PFSK-1 (cell line): ENCODE results near the gene LYSET.

Experiments used
- FOXP2 ChIP-seq: optimal IDR thresholded peaks from 2 replicates; pipeline ENCODE3; 2011; ENCODE audit warnings: borderline replicate concordance, control low read depth, inconsistent platforms; ENCODE audit not compliant: insufficient read depth; ENCODE audit errors: extremely low read length, extremely low read depth
- POLR2AphosphoS5 ChIP-seq: IDR thresholded peaks from 2 replicates; pipeline ENCODE4 v1.6.1; 2012; ENCODE audit warnings: low read depth, mild to moderate bottlenecking, control low read depth, low read length, moderate library complexity
- REST ChIP-seq, 2 experiments: IDR thresholded peaks; 2 replicates each; pipeline versions ENCODE4 v1.6.1 to v1.8.0; 2011 to 2012; ENCODE audit warnings: low read depth in 2 of 2, low read length in 2 of 2, control low read depth in 1 of 2, inconsistent platforms in 1 of 2, mild to moderate bottlenecking in 1 of 2, moderate library complexity in 1 of 2; ENCODE audit not compliant: insufficient read depth in 1 of 2
- SIN3A ChIP-seq: IDR thresholded peaks from 2 replicates; pipeline ENCODE4 v1.6.1; 2012; ENCODE audit warnings: mild to moderate bottlenecking, low read length, moderate library complexity, borderline replicate concordance; ENCODE audit not compliant: insufficient read depth
- TAF1 ChIP-seq: IDR thresholded peaks from 2 replicates; pipeline ENCODE4 v1.6.1; 2012; ENCODE audit warnings: low read length, control low read depth, borderline replicate concordance; ENCODE audit not compliant: insufficient read depth

LYSET gene

DNA sequence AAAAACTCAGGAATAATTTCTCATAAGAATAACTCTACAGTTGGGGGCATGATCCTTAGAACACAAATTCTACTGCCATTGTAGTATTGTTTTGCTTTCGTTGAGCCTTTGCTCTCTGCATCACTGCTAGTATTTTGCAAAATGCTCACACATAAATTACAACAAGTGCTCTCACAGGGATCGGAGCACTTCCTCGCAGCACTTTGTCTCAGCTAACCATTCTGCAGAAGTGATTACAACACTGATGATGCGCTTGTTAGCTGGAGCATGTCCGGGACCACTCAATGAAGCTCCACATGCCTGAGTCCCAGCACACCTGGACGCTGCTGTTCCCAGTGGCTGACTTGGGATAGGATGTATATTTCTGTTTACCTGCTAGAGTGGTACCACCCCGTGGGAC lies 32.0 kb upstream of the LYSET start:
- TF ChIP-seq POLR2AphosphoS5, result no peak

- no peak for TF ChIP-seq POLR2AphosphoS5
- no peak for TF ChIP-seq REST (IDR thresholded peaks at IDR 0.05; ENCODE audit: insufficient read depth in 1 of 2, low read depth in 2 of 2, low read length in 2 of 2)
- TF ChIP-seq FOXP2, result no peak
- no peak for TF ChIP-seq TAF1
- no peak for TF ChIP-seq SIN3A
Measured at GRCh38 chr14:93155667-93156066, 29.4 kb upstream of the LYSET start.

DNA sequence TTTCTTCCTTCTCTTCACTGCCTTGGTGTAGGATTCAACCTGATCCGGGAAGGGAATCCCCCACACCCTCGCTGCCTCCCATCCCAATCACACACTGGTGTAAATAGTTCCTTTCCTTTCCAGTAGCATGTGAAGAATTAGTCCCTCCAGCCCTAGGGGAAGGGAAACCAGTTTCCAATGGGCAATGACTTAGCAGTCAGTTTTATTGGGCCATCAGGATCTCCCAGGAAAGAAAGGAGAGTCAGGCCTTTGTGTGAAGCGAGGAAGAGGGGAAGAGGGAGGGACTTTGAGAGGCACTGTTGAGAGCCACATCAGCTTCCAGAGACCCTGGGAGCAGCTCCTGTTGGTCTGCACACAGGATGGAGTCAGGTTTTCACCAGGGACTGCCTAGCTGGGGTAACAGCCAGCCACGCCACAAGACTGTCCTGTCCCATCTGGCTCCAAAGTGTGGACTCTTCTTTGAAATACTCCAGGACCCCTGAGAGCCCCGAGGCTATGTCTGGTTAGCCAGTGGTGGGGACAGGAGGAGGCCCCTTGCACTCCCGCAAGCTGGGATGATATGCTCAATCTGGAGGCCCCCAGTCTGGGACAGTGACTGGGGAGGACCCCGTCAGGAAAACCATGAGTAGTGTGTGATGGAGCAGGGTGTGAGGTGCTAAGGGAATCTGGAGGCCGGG lies 28.3 kb upstream of the LYSET start:
- TF ChIP-seq TAF1 (no peak), FOXP2 (no peak), REST (IDR thresholded peaks at IDR 0.05; ENCODE audit: insufficient read depth in 1 of 2, low read depth in 2 of 2, low read length in 2 of 2) (no peak), SIN3A (no peak), POLR2AphosphoS5 (no peak)

GRCh38 chr14:93160353-93160801 lies 24.7 kb upstream of the LYSET start:
- TF ChIP-seq REST (IDR thresholded peaks at IDR 0.05; ENCODE audit: insufficient read depth in 1 of 2, low read depth in 2 of 2, low read length in 2 of 2) (no peak), FOXP2 (no peak), TAF1 (no peak), SIN3A (no peak), POLR2AphosphoS5 (no peak)

DNA sequence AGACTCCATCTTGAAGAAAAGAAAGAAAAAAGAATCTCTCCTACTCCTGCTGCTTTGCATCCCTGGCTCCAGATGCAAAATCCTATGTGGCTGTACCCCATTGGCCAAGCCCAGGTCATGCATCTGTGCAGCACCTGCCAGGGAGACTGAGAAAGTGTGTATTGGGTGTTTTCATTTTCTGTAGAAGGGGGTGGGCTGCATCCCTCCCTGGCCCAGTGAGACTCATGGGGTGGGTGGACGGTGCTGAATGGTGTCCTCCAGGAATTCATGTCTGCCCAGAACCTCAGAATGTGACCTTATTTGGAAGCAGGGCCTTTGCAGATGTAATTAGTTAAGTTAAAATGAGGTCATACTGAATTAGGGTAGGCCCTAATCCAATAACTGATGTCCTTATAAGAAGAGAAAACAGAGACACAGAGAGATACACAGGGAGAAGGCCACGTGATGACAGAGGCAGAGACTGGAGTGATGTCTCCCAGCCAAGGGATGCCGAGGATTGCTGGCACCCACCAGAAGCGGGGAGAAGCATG lies 23.6 kb upstream of the LYSET start:
- no peak for TF ChIP-seq POLR2AphosphoS5
- no peak for TF ChIP-seq REST (IDR thresholded peaks at IDR 0.05; ENCODE audit: insufficient read depth in 1 of 2, low read depth in 2 of 2, low read length in 2 of 2)
- no peak for TF ChIP-seq FOXP2
- no peak for TF ChIP-seq TAF1
- no peak for TF ChIP-seq SIN3A
